Measurements from ENCODE around the gene STX3. TPM values are rescaled to one million over a fixed set of nuclear protein-coding genes. Genes with fewer than 3 reads are reported as not detected.
"Not testable (repeated sequence)": the region's sequence is repeated elsewhere in the genome, so short reads cannot be mapped to it uniquely, and the experiment has no call there.

Gene STX3
- polyA plus RNA-seq, 1 donor from 2014 or later, result 21.3 TPM

DNA sequence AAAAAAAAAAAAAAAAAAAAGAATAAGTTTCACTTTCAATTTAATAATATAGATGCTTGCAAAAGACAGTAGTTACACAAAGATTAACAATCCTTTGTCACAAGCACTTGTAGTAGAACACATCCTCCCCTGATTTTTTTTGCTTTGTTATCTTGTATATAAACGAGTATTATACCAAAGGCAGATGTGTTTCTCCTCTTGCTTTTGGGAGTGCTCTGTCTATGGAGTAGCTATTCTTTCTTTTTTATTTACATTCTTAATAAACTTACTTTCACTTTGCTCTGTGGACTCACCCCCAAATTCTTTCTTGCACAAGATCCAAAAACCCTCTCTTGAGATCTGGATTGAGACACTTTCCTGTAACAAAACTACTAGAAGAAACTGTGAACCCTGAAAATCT is 58.8 kb downstream of the STX3 start:
- Histone ChIP-seq H3K79me2 (replicated peaks; ENCODE audit: insufficient read depth, low read length) (no peaks in the 10 kb centered on the region), H3K4me3 (ENCODE audit: low read length) (no peak overlapping the region), H3K4me2 (ENCODE audit: low read length) (no peak overlapping the region), H3K9me3 (ENCODE audit: low read length) (no peaks in the 10 kb centered on the region), H3K9ac (ENCODE audit: low read length) (no peak overlapping the region), H2AFZ (ENCODE audit: low read depth, low read length) (no peak overlapping the region), H3K36me3 (ENCODE audit: insufficient read depth, low read length) (no peaks in the 10 kb centered on the region), H3F3A (ENCODE audit: insufficient read depth, low read length, poor library complexity, severe bottlenecking) (no peaks in the 10 kb centered on the region), H3K27ac (ENCODE audit: low read length) (no peak overlapping the region), H4K20me1 (ENCODE audit: insufficient read depth) (no peaks in the 10 kb centered on the region), H3K9me2 (ENCODE audit: insufficient read depth, low read length) (no peaks in the 10 kb centered on the region), H3K27me3 (ENCODE audit: insufficient read depth, low read depth, low read length) (no peaks in the 10 kb centered on the region)
- TF ChIP-seq, protein P1, sequence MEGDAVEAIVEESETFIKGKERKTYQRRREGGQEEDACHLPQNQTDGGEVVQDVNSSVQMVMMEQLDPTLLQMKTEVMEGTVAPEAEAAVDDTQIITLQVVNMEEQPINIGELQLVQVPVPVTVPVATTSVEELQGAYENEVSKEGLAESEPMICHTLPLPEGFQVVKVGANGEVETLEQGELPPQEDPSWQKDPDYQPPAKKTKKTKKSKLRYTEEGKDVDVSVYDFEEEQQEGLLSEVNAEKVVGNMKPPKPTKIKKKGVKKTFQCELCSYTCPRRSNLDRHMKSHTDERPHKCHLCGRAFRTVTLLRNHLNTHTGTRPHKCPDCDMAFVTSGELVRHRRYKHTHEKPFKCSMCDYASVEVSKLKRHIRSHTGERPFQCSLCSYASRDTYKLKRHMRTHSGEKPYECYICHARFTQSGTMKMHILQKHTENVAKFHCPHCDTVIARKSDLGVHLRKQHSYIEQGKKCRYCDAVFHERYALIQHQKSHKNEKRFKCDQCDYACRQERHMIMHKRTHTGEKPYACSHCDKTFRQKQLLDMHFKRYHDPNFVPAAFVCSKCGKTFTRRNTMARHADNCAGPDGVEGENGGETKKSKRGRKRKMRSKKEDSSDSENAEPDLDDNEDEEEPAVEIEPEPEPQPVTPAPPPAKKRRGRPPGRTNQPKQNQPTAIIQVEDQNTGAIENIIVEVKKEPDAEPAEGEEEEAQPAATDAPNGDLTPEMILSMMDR (IDR thresholded peaks at IDR 0.05; ENCODE audit: poor library complexity, severe bottlenecking), result no peak
- TF ChIP-seq POLR2AphosphoS5 (IDR thresholded peaks at IDR 0.05) (no peak), MXI1 (conservative IDR thresholded peaks at IDR 0.05; ENCODE audit: poor library complexity, severe bottlenecking) (no peak)

DNA sequence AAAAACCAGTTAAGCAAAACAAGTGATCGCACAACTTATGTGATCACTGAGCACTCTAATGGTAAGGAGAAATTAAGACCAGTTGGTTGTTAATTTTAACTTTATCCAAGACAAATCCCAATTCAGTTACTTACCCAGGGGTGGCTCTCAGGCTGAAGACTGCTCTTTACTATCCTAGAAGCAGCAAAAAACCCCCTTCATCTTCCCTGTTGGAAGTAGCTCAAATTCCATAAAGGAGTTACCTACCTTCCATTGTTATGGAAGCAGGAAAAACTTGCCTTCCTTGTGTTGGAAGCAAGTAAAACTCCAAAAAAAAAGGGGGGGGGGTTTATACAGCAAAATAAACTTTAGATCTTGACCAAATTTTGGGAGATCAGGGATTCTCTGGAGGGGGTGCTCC is 60.6 kb downstream of the STX3 start:
- Histone ChIP-seq H3K9ac (ENCODE audit: low read length) (no peak overlapping the region), H3K36me3 (ENCODE audit: insufficient read depth, low read length) (no peaks in the 10 kb centered on the region), H3F3A (ENCODE audit: insufficient read depth, low read length, poor library complexity, severe bottlenecking) (no peaks in the 10 kb centered on the region), H3K27me3 (ENCODE audit: insufficient read depth, low read depth, low read length) (no peaks in the 10 kb centered on the region), H4K20me1 (ENCODE audit: insufficient read depth) (no peaks in the 10 kb centered on the region), H3K9me2 (ENCODE audit: insufficient read depth, low read length) (no peaks in the 10 kb centered on the region), H3K4me2 (ENCODE audit: low read length) (no peak overlapping the region), H3K9me3 (ENCODE audit: low read length) (no peaks in the 10 kb centered on the region), H2AFZ (ENCODE audit: low read depth, low read length) (no peak overlapping the region), H3K4me3 (ENCODE audit: low read length) (no peak overlapping the region), H3K79me2 (replicated peaks; ENCODE audit: insufficient read depth, low read length) (no peaks in the 10 kb centered on the region), H3K27ac (ENCODE audit: low read length) (no peak overlapping the region)
- no peak for TF ChIP-seq EP300 (conservative IDR thresholded peaks at IDR 0.05; ENCODE audit: poor library complexity, severe bottlenecking)
- TF ChIP-seq, protein P2, sequence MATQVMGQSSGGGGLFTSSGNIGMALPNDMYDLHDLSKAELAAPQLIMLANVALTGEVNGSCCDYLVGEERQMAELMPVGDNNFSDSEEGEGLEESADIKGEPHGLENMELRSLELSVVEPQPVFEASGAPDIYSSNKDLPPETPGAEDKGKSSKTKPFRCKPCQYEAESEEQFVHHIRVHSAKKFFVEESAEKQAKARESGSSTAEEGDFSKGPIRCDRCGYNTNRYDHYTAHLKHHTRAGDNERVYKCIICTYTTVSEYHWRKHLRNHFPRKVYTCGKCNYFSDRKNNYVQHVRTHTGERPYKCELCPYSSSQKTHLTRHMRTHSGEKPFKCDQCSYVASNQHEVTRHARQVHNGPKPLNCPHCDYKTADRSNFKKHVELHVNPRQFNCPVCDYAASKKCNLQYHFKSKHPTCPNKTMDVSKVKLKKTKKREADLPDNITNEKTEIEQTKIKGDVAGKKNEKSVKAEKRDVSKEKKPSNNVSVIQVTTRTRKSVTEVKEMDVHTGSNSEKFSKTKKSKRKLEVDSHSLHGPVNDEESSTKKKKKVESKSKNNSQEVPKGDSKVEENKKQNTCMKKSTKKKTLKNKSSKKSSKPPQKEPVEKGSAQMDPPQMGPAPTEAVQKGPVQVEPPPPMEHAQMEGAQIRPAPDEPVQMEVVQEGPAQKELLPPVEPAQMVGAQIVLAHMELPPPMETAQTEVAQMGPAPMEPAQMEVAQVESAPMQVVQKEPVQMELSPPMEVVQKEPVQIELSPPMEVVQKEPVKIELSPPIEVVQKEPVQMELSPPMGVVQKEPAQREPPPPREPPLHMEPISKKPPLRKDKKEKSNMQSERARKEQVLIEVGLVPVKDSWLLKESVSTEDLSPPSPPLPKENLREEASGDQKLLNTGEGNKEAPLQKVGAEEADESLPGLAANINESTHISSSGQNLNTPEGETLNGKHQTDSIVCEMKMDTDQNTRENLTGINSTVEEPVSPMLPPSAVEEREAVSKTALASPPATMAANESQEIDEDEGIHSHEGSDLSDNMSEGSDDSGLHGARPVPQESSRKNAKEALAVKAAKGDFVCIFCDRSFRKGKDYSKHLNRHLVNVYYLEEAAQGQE (IDR thresholded peaks at IDR 0.05; ENCODE audit: borderline replicate concordance), result no peak
- no peak for TF ChIP-seq MXI1 (conservative IDR thresholded peaks at IDR 0.05; ENCODE audit: poor library complexity, severe bottlenecking)
- no peak for TF ChIP-seq EZH2 (IDR thresholded peaks at IDR 0.05; ENCODE audit: borderline replicate concordance, insufficient read depth, low read length, poor library complexity, severe bottlenecking)
- no peak for TF ChIP-seq TAF1 (IDR thresholded peaks at IDR 0.05; ENCODE audit: low read depth)
- TF ChIP-seq, protein P1 (IDR thresholded peaks at IDR 0.05; ENCODE audit: poor library complexity, severe bottlenecking), result no peak
- TF ChIP-seq POLR2AphosphoS5 (IDR thresholded peaks at IDR 0.05), result no peak
- TF ChIP-seq RAD21 (conservative IDR thresholded peaks at IDR 0.05), result no peak
- no peak for TF ChIP-seq SMC3 (conservative IDR thresholded peaks at IDR 0.05; ENCODE audit: poor library complexity)

DNA sequence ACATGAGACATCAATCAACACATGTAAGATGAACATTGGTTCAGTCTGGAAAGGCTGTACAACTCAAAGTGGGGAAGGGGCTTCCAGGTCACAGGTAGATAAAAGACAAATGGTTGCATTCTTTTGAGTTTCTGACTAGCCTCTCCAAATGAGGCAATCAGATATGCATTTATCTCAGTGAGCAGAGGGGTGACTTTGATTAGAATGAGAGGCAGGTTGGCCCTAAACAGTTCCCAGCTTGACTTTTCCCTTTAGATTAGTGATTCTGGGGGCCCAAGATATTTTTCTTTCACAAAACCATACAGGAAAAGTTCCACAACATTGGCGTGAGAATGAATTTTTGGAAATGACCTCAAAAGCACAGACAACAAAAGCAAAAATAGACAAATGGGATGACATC is 61.3 kb downstream of the STX3 start:
- H3K4me2 ChIP-seq (ENCODE audit: low read length); H4K20me1 ChIP-seq (ENCODE audit: insufficient read depth); H3K9me3 ChIP-seq (ENCODE audit: low read length); H3F3A ChIP-seq (ENCODE audit: insufficient read depth, low read length, poor library complexity, severe bottlenecking); H3K27me3 ChIP-seq (ENCODE audit: insufficient read depth, low read depth, low read length); H3K27ac ChIP-seq (ENCODE audit: low read length); H3K9me2 ChIP-seq (ENCODE audit: insufficient read depth, low read length); H2AFZ ChIP-seq (ENCODE audit: low read depth, low read length); H3K9ac ChIP-seq (ENCODE audit: low read length); H3K4me3 ChIP-seq (ENCODE audit: low read length); H3K36me3 ChIP-seq (ENCODE audit: insufficient read depth, low read length); H3K79me2 ChIP-seq (replicated peaks; ENCODE audit: insufficient read depth, low read length): not testable (repeated sequence)

Measured in neural cell (in vitro differentiated cells).